Germinal center (tissue), 1 donor: ENCODE results near the gene MEF2C.

ENCODE experiments used
- DNase-seq: peaks from one replicate; pipeline ENCODE4 v3.0.0; 2012; ENCODE audit warnings: mixed read lengths, low spot score

The MEF2C gene

DNA sequence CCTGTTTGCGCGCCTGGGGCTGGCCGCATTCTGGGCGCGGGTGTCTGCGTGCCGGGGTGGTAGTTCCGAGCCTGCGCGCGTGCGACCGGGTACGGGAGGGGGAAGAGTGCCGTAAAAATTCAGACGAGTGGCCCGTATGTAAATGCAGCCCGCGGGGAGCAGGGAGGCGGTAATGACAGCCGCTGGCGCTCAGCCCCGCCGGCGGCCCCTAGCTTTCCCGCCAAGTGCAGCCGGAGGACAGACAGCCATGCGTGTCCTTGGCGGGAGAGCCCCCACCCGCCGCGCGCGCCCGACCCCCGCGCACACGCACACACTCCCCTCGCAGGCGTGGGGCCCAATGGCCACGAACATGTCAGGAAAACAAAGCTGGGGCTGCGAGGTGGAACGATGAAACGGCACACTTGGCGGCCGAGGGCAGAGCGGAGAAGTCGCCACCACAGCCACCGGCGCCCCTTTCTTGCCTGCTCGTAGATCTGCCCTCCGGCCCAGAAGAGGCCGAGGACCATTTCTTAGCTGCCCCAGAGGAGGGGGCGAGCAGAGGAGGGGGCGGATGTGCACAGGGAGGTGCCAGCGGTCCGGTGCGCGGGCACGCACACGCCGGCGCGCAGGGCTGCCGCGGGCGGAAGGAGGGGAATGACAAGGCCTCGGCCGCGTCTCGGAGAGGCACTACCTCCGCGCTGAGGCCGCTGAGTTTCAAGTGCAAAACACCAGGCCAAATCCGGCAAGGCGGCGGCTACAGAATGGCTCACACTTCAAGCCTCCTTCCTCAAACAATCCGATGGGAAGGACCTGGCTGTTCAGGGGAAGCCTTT, 208.4 kb downstream of the MEF2C start:
- DNase-seq: peak; percentile 48

DNA sequence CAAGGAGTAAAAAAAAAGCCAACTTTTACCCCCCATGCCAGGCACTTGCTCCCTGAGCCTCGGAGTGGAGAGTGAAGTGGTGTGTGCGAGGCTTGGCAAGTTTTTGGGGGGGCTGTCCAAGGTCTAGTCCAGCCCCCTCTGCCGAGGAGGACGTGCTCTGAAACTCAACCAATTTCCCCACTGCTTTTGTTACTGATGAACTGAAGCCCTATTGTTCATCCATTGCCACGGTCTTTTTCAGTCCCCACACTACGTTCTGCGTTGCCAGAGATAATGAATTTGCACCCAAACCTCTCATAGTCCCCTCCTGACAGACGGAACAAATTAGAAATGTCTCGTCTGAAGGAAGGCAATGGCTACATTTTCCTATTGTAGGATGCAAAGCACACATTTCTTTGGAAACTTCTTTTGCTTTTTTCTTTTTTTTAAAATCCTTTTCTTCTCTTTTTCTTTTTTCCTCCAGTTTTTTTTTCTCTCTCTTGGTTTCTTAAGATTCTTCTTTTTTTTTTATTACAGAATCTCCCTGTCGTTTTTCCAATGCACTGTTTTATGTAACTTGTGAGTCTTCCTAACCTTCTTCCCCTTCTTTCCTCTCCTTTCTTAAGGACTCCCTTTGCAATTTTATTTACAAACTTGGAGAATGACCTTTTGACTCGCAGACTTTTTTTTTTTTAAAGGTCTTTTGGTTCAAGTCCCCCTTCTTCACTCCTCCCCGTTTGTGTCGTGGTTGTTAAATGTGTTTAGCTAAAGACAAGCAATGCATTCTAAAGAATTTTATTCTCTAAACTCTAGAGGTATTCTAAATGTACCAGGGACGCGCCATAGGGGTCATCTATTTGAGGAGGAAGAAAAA, 209.5 kb downstream of the MEF2C start:
- no peak for DNase-seq

DNA sequence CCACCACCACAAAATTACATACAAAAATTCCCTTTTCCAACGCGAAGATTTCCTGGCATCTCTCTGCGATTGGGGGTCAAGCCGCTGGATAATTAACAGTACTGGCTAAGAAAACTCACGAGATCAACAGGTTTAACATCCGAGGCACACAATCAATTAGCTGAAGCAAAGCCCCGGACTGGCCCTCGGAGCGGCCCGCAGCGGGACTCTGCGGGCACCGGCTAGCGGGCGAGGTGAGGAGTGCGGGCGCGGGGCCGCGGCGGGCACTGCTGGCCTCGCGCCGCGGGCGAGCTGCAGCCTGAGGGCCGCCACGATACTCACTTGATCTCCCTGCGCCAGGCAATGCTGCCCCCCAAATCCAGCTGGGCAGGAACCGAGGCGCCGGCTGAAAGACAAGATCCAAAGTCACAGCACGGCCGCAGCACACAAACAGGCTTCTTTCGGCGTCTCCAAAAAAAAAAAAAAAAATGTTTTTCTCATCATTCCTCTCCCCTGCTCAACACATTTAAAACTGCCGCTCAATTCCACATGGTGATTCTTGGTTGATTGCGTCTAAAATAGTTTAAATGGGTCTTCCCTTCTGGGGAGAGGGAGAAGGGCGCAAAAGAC, 210.2 kb downstream of the MEF2C start:
- no peak for DNase-seq

DNA sequence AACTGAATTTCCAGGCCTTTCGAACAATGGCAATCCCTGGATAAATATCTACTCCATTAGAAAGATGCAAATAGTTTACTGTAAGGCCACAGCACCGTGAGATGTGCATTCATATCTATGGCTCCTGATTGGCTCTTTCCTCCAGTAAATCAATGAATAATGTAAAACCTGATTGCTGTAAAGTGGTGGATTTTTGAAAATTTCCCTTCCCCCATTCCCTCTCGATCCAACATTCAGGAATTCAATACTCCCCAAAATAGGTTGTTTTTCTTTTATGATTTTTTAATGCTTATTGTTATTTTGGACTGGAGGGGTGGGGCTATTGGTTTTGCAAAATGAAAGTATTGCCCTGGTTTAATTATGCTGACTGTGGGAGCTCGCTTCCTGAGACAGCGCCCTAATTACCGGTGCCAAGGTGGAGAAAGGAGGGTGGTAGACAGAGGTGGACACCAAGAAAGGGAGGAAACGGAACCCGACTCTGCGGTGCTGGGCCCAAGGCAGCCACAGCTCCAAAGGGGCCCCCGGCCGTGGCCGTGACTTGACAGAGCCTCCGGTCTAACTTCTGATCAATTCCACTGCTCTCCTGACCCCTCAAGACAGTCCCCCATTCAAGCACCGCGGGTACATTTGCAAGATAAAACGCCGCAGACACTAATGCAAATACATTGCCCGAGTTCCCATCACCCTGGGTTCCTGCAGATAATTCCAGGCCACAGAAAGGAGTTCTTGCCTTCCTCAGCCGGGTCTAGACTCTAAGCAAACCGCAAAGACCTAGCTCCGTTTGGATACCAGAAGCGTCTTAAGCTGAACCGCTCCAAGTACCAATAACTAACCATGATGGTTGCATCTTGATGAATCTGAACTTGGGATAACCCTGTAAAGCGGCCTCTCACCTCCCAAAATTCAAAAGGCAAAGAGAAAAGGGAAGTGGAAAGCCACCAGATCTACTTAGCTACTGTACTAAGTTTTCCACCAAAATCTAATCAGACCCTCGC, 211.2 kb downstream of the MEF2C start:
- DNase-seq: no peak

DNA sequence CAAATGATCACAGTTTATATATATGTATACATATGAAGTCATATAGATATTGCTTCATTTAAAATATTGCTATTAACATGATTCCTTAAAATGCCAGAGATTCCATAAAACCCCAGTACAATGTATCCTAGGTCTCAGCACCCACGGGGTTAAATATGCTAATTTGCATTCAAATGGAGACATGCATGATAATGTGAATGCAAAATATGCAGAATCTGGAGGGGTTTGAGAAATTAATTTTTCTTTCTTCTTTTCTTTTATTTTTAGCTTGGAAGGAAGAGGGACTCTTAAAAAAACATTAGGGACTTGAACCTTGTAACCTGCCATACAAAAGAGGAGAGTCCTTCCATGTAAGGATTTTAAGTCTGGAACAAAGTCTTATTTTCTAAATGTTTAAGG, 211.9 kb downstream of the MEF2C start:
- no peak for DNase-seq

DNA sequence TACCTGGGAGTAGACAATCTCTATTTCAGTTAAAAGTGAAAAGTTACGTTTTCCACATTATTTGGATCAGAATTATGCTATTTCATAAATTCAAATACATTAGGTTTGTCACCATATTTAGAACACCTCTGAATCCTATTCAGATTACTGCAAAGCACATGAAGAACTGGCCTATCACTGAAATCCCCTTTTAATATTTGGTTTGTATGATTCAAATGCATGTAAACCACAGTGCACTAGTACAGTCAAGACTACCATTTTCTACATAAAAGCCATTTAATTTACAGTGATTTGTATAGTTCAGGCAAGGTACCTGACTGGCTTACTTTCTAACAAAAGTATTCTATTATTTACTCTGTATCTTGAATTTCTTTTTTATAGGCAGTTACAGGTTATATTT, 212.5 kb downstream of the MEF2C start:
- no peak for DNase-seq

DNA sequence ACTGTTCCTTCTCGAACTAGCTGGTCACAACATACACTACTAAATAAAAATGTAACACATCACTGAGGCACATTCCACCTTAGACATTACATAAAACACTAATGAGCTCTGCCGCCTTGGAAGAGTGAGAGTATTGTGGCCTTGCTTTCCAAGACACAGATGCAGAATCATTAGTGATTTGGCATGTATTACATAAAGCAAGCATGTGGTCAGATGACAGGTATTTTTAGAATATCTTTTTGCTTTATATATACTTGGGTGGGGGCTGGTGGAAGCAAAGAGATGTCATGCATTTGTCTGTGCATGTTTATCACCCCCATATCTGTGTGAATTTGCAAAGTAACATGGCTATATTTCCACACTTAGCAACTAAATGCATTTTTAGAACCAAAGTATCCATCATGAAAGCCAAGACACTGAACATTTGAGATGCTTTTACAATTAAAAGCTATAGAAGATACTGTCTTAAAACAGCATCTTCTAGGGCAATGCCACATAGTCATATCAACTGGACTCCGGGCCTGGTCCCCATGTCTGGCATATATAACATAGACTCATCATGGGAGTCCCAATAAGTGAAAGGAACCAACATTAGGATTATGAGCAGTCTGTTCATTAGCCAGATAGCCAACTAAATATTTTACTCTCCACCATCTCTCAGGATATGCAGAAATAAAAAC, 213.5 kb downstream of the MEF2C start:
- no peak for DNase-seq

DNA sequence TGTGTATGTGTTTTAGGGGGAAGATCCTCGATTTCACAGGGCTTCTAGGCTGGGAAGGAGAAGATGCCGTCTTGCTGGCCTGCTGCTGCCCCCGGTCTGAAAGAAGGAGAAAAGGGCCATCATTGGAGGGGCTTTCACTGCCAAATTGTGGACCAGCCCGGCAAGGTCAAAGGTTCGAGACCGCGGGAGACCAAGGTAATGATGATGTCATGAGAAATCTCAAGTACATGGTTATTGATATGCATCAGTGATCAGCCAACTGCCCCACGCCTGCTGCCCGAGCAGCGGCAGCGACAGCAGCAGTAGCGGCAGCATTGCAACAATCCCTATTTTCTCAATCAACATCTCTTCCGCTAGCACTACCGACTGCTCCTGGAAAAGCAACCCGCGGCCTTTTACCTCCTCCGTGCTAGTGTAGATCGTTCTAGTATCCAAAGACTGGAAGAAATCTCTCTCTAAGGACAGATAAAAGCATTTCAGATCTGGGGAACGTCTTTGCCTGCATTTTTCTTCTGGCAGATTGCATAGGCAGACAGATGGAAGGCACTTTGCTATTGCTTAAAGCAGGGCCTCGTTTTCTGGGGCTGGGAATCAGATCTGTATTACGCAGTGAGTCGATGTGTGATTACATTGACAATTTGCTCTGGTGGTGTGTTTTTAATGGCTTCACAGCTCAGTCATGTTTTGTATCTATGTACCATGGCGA, 215.3 kb downstream of the MEF2C start:
- DNase-seq: no peak
